Measurements from ENCODE around the gene CHRM1.

DNA sequence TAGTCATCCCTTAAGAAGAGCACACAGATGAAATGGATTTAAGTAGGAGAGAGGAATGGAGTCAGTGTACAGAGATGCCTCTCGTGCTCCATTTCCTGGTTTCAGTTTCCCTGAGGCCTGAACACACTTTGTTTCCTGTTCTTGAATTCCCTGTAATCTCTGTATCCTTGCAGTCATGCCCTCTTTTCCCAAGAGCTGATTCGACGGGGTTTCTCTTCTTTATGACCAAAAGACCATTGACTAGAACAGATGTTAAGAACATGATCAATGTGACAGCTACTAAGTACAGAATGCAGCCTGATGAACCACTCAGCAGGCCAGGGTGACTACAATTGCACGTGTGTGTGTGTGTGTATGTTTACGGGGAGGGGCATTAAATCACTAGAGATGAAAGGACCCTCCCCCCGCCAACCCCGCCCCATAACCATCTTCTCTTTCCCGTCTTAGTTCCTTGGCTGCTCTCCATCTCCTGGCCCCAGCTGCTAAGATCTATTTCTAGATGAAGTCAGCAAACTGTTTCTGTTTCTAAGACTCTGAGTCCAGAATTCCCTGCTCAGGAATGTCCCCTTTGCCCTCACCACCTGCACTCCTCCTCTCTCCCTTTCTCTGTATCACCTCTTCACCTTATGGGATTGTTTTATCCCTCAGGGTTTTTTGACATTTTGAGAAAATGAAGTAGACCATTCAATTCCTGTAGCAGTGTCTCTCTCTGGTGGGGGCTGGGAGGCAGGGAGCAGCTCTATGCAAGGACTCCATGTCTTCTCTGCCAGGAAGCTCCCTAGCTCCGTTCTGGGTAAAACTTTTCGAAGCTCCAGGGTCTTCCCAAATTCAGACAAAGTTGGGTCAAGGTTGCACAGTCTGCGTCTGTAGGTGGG lies 37.6 kb upstream of the CHRM1 start:
- TF ChIP-seq POLR2A (IDR thresholded peaks at IDR 0.05) (no peak), EP300 (IDR thresholded peaks at IDR 0.05) (no peak), POLR2AphosphoS5 (IDR thresholded peaks at IDR 0.05) (no peak)
- TF ChIP-seq, protein P1, sequence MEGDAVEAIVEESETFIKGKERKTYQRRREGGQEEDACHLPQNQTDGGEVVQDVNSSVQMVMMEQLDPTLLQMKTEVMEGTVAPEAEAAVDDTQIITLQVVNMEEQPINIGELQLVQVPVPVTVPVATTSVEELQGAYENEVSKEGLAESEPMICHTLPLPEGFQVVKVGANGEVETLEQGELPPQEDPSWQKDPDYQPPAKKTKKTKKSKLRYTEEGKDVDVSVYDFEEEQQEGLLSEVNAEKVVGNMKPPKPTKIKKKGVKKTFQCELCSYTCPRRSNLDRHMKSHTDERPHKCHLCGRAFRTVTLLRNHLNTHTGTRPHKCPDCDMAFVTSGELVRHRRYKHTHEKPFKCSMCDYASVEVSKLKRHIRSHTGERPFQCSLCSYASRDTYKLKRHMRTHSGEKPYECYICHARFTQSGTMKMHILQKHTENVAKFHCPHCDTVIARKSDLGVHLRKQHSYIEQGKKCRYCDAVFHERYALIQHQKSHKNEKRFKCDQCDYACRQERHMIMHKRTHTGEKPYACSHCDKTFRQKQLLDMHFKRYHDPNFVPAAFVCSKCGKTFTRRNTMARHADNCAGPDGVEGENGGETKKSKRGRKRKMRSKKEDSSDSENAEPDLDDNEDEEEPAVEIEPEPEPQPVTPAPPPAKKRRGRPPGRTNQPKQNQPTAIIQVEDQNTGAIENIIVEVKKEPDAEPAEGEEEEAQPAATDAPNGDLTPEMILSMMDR (IDR thresholded peaks at IDR 0.05): no peak

Measured in stomach (tissue), 4 donors.